GM13976 (cell line): ENCODE results near the gene CHRNB1.

Experiments
- DNase-seq: peaks from one replicate; pipeline ENCODE4 v3.0.0; 2012; ENCODE audit warnings: low spot score
- in situ Hi-C: fragments of 300-500 bp; cut with MboI; formaldehyde crosslinking; loops from one replicate; pipeline ENCODE4 v1.12.0; 2022; ENCODE audit warnings: low sequenced_read_pairs, mixed read lengths, inconsistent platforms; ENCODE audit not compliant: unreplicated experiment
- TF ChIP-seq, protein P1 (sequence below): IDR thresholded peaks from 2 replicates; pipeline ENCODE4 v1.5.1; 2012; ENCODE audit warnings: borderline replicate concordance, mild to moderate bottlenecking; ENCODE audit not compliant: insufficient read depth; ENCODE audit errors: extremely low read depth, missing control alignments, control extremely low read depth

Gene CHRNB1

GRCh38 chr17:7426896-7427489 is 17.9 kb upstream of the CHRNB1 start:
- no peak for DNase-seq
- TF ChIP-seq, protein P1, sequence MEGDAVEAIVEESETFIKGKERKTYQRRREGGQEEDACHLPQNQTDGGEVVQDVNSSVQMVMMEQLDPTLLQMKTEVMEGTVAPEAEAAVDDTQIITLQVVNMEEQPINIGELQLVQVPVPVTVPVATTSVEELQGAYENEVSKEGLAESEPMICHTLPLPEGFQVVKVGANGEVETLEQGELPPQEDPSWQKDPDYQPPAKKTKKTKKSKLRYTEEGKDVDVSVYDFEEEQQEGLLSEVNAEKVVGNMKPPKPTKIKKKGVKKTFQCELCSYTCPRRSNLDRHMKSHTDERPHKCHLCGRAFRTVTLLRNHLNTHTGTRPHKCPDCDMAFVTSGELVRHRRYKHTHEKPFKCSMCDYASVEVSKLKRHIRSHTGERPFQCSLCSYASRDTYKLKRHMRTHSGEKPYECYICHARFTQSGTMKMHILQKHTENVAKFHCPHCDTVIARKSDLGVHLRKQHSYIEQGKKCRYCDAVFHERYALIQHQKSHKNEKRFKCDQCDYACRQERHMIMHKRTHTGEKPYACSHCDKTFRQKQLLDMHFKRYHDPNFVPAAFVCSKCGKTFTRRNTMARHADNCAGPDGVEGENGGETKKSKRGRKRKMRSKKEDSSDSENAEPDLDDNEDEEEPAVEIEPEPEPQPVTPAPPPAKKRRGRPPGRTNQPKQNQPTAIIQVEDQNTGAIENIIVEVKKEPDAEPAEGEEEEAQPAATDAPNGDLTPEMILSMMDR = no peak
- in situ Hi-C loops = no loop called here

DNA sequence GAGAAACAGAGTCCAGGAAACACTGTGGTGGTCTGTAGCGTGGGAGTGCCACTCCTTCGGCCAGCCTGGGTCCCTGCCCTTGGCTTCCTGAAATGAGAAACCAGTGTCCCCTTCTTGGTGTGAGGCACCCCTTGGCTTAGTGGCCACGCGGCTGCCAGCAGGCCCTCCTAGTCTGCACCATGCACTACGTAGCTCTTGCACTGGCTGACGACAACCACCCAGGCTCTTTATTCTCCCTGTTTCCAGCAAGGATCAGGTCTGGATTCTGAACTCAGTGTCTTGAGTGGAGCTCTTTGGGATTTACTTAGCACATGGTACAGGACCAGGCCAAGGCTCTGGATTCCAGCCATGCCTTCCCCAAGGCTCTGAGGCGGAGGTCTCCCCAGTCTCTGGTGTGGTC is 17.3 kb upstream of the CHRNB1 start:
- in situ Hi-C loops = no loop called here
- DNase-seq = no peak
- TF ChIP-seq, protein P1 = no peak

DNA sequence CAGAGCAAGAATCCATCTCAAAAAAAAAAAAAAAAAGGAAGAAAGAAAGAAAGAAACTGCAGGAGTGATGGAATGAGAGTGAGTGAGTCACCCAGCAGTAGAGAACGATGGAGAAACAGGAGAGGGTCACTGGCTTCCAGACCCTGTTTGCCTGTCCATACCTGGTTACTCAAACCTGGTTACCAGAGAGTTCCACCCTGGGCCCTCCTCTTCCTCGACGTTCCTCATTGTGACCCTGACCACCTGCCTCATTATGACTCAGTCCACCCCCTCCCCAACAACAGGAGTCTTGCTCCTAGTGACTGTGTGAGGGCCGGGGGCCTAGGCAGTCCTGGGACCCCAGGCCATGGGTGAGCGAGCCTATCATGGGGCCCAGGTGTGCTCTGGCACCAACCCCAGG is 16.3 kb upstream of the CHRNB1 start, which contains the start of gene SPEM3:
TSS of gene SPEM3 (plus strand) at position 301 of the 400 bp plus-strand sequence. CDS start at position 347, 46 bp downstream.
- TF ChIP-seq, protein P1 = no peak
- in situ Hi-C loops = no loop called here
- no peak for DNase-seq

- DNase-seq = no peak
- TF ChIP-seq, protein P1 = no peak
- in situ Hi-C loops = no loop called here
These were observed 15.1 kb upstream of the CHRNB1 start for GRCh38 chr17:7429722-7430121.

GRCh38 chr17:7431231-7431630 is 13.6 kb upstream of the CHRNB1 start:
- TF ChIP-seq, protein P1 = no peak
- no peak for DNase-seq
- in situ Hi-C loops = no loop called here

- TF ChIP-seq, protein P1 = no peak
- no peak for DNase-seq
- in situ Hi-C loops = no loop called here
These were observed 12.6 kb upstream of the CHRNB1 start for GRCh38 chr17:7432296-7432695.
